ENCODE data around the gene NXT1.
A peak's percentile ranks its signal among the peaks of the same experiment; 100 is the strongest.
"Not testable (repeated sequence)": the region's sequence is repeated elsewhere in the genome, so short reads cannot be mapped to it uniquely, and the experiment has no call there.

The NXT1 gene

DNA sequence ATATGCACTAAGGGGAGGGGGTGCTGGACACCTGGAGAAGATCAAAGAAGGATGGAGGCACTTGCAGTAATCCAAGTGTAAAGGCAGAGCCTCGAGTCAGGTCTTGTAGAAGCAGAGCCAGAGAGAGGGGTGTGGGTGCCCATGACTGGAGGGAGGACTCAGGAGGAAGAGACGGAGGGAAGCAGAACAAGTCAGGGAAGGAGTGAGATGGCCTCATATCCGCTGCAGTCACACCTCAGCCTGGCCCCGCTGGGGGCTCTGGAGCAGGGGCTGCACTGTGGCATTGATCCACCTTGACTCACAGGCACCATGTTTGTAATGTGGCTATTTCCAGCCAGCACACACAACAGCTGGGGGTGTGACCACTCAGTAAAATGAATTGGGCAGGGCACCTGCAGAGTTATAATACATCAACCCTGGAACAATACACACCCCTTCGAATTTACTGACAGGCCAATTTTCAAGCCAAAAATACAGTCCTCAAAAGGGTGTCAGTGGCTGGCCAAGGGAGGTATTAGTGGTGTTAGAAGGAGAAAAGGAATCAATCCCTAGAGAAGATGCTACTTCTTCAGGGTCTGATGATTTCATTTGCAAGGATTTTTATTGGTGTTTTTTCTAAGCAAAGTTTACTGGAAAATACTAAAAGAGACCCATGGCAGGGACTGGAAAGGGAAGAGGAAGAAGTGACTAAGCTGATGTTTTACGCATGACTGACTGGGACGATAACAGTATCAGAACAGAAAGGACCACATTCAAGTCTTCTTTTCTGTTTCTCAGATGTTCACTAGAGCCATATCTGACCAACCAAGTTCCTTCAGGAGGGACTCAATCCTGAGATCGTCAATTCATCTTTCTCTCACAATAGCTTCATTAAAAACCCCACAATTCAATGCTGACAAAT, 18.9 kb upstream of the NXT1 start:
- DNase-seq (ENCODE audit: low read depth, low spot score): no peak

DNA sequence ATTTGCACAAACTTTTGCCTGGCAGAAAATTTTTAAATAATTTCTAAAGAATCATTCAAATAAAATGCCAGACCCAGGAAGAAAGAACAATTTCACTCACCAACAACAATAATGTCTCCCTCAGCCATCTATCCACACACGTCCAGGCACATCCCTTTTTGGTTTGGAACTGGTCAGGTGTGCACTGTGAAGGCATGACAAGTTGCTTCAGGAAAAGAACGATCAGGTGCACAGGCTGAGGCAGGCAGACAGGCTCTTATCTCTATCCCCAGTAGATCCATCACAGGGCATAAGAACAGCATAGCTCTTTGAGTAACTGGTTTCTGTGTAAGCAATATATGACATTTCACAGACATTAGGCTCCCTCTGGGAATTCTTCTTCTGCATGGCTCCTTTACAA, 18.1 kb upstream of the NXT1 start:
- no peak for DNase-seq (ENCODE audit: low read depth, low spot score)

DNA sequence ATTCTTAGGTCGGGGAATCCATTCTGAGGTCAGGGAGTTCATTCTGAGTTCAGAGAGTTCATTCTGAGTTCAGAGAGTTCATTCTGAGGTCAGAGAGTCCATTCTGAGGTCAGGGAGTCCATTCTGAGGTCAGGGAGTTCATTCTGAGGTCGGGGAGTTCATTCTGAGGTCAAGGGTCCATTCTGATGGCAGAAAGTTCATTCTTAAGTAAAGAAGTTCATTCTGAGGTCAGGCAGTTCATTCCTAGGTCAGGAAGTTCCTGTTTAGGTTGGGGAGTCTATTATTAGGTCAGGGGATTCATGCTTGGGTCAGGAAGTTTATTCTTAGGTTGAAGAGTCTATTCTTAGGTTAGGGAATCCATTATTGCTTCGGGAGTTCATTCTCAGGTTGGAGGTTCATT, 16.5 kb upstream of the NXT1 start:
- no peak for DNase-seq (ENCODE audit: low read depth, low spot score)

DNA sequence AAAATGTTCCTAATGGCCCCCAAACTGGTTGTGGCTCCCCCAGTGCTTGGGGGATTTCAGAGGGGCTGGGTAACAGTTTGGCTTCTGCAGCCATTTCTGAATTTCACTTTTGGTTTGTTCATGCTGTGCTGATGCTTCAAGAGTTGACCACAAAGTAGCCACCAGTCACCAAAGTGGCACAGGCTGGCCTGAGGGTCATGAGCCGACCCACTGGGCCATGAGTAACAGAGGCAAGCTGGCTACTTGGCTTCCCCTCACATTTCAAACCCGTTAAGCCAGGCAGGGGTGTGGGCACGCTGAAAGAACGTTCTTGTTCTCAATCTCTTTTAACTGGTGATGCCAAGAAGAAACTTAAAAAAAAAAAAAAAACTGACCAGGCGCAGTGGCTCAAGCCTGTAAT, 15.1 kb upstream of the NXT1 start:
- no peak for DNase-seq (ENCODE audit: low read depth, low spot score)

DNA sequence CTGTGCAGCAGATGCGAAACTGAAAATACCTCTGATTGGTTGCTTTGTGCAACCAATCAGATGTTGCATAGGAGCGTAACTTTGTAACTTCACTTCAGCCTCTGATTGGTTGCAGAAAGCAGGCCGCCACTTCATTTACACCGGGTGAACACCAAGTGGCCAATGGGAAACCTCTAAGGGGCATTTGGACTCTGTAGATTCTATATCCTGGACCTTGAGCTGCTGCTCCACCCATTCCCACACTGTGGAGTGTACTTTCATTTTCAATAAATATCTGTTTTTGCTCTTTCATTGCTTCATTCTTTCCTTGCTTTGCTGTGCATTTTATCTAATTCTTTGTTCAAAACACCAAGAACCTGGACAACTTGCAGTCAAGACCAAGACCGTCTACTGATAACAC, 14.1 kb upstream of the NXT1 start:
- DNase-seq (ENCODE audit: low read depth, low spot score): no peak

DNA sequence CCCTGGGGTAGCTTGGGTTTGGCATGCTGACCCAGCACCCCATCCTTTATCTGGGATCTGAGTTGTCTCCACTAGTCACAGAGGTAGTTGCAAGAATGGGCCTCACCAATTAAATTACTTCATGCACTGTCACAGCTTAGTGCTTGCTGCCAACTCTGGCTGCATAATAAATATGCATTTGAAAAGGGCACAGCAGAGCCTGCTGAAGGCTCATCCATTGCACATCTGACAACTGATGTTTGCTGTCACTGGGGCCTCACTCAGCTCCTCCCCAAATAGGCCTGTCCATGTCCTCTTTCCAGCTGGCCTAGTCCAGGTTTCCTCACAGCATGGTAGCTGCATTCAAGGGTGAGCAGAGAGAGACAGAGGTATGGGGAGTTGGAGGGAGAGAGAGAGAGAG, 13.3 kb upstream of the NXT1 start:
- no peak for DNase-seq (ENCODE audit: low read depth, low spot score)

DNA sequence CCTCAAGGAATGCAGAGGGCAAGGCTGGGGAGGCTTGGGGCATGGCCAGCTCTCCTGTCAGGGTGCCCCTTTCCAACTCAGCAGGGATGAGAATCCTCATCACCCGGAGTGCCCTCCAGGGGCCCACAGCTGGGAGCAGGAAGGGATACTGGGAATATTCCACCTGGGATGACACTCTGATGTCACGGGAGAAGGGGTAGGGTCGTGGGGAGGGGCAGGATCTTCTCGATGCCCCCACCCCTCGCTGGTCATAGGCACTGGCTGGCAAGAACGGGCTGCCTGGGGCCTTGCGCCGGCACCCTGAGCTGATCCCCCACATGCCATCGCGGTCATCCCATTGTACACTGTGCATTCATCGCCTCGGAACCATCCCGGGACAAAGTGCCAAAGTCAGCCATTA, 10.6 kb upstream of the NXT1 start:
- no peak for DNase-seq (ENCODE audit: low read depth, low spot score)

DNA sequence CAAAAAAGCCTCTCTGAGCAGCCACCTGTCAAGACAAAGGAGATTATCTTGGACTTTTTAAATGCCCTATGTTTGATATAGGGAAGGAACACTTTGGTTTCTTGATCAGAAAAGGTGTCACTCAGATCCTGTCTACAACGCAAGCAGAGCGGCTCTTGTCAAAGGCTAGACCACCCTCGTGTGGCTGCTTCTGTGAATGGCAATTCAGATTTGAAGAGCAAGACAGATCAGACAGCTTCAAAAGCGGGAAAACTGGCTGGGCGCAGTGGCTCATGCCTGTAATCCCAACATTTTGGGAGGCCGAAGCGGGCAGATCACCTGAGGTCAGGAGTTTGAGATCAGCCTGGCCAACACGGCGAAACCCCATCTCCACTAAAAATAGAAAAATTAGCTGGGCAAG, 10.1 kb upstream of the NXT1 start:
- DNase-seq (ENCODE audit: low read depth, low spot score): peak; percentile 62

DNA sequence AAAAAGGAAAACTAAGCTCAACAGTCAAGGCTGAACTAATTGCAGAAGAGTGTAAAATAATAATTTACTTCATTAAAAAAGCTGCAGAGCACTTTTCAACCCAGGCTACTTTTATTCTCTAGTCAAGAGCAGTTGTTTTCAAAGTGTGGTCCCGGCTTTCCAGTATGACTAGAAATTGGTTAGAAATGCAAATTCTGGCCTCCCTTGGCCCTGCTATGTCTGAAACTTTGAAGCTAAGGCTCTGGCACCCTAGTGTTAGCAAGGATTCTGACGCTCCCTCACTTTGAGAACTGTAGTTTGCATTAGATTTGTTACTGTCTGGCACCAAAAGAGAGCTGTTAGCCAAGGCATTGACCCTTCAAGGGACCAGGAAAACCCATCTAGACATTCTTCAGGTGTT, 9.5 kb upstream of the NXT1 start:
- no peak for DNase-seq (ENCODE audit: low read depth, low spot score)

DNA sequence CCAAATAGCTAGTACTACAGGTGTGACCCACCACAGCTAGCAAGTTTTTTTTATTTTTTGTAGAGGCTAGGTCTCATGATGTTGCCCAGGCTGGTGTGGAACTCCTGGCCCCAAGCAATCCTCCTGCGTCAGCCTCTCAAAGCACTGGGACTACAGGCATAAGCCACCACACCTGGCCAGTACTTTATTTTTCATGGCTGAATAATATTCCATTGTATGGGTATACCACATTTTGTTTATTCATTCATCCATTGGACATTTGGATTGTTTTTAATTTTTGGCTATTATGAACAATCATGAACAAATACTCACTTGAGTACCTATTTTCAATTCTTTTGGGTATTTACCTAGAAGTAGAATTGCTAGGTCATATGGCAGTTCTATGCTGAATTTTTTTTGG, 7.0 kb upstream of the NXT1 start:
- no peak for DNase-seq (ENCODE audit: low read depth, low spot score)

DNA sequence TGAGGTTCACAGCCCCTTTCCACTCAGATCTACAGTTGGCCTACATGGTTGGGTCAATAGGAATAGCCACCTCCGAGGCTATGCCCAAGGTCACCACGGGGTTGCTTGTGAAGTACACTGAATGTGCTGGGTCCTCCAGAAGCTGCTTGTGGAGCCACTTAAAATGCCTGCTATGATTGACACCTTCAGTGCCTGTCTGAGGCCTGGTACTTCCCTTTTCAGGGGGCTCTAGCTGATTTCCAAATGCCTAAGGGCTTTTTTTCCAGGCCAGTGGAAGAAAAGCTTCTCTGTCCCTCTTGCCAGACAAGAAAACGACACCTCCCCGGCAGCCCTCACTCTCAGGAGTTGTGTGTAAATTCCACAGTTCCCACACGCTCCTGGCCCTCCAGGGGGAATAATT, 6.3 kb upstream of the NXT1 start:
- DNase-seq (ENCODE audit: low read depth, low spot score): no peak

DNA sequence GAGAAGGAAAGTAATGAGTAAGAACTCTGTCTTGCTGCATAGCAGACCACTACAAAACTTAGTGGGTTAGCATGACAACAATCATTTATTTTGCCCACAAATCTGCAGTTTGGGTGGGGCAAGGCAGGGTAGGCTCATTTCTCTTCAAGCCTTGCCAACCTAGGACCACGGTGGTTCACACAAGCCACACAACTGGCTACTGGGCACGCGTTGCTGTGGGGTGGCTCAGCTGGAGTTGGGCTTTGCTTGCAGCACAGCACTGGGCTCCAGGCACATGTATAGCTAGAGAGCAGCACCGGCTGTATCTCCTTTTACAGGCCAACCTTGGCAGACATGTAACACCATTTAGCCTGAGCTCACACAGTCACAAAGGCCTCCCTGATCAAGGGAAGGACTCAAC, 4.6 kb upstream of the NXT1 start:
- no peak for DNase-seq (ENCODE audit: low read depth, low spot score)

DNA sequence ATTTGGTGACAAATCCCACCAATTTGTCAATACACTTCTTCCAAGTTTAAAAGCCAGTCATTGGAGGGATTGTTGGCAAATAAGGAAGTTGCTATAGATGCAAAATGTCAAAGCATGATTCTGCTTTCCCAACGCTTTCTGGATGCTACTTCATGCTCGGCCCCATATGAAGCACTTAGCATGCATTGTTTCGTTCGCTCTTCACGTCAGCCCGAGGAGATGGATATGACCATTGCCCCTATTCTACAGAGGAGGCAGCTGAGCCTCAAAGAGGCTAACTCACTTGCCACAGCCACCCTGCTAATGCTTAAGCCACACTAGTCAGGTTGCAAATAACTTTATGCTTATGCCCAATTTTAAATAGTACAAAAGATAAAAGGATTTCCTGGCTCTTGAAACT, 2.8 kb upstream of the NXT1 start:
- DNase-seq (ENCODE audit: low read depth, low spot score): no peak

DNA sequence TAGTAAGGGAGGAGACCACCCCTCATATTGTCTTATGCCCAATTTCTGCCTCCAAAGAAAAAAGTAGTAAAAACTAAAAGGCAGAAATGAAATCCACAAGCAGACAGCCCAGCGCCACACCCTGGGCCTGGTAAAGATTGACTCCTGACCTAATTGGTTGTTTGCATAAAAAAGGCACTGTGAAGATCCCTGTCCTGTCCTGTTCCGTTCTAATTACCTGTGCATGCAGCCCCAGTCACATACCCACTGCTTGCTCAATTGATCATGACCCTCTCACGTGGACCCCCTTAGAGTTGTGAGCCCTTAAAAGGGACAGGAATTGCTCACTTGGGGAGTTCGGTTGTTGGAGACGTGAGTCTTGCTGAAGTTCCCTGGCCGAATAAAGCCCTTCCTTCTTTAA, 2.1 kb upstream of the NXT1 start:
- DNase-seq (ENCODE audit: low read depth, low spot score): not testable (repeated sequence)

DNA sequence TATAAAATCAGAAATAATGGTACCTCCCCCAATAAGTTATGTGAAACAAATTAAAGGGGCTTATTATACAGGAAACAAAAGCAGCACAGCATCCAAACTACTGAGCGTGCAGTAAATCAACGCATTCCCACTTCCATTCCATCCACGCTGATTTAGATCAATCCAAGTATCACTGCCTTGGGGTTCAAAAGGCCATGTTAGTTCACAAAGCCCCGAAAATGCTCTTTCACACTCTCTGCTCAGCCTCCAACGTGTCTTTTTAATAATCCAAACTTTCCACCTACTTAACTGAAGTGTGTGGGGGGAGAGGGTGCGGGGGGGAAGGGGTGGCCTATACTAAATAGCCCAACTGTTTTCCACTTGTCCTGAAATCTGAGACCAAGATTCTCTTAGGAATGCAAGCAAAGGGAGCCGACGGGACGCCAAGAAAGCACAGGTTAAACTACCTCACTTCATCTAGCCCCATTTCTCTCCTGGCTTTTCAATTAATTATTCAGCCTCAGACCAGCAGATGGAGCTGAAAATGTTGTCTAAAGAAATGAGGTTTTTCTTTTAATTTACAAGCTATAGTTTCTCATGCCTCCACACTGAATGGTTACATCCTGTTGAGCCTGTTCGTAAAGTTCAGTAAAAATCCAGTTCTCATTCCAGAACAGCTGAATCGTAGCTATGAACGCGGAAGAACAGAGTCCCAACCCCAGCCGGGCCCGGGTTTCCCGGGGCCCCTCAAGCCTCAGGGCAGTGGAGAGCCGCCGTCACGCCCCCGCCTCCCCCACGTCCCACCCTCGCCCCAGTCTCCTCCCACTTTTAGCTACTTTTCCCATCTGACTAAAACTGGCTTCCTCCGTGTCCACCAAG, 1.0 kb upstream of the NXT1 start:
- DNase-seq (ENCODE audit: low read depth, low spot score): no peak

DNA sequence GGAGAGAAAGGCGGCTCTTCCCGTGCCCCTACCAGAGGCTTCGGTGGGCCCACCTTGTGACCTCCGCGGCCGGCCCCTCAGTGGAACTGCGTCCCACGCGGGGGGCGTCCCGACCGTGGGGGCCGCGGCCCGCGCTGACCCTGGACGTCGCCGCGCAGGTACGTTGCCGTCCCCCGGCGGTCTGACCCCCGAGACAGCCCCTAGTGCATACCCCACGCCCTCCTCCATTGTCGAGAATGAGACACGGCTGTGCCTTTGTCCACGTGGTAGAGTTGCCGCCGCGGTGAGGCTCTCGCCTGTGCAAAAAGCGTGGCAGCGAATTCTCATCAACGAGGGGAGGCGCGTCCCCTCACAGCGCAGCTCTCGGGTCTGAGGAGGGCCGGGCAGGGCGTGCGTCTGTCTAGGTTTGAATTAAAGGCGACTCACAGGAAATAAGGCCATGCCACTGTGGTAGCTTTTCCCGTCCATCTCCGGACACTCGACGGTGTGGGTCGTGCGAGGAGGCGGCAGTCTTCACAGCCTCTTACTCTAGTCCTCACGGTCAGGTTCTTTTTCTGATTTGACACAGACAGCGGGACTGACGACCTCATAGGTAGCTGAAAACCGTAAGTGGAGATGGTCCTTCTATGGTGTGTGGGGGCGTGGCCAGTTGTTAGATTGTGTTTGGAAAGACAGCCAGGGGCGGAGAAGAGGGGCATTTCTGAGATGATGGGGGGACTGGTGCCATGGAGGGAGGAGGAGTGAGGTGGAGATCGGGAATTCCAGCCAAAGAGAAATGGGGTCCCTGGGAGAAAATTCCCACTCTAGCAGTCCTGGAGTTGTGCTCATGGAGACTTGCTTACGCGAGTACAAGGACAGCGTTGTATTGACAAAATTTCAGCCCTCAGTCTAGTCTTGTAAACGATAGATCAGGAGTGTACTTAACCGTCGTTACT, 580 bp downstream of the NXT1 start:
- no peak for DNase-seq (ENCODE audit: low read depth, low spot score)

DNA sequence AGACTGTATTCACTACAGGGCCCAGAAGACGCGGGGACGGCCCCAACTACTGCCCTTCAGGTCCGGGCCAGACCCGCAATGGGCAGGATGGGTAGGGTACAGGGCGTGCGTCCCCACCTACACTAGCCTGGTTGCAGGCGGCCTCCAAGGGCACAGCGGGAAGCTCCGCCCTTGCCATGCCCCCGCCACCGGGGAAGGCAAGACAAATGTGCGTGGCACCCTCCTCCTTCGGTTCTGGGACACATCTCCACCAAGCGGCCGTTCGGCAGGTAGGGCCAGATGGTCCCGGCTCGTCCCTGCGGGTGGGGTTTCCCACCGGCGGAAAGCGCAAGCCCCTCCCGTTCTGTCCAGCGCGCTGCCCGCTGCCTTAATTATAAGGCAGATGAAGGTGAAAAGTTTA, 5.6 kb downstream of the NXT1 start:
- DNase-seq (ENCODE audit: low read depth, low spot score): no peak

DNA sequence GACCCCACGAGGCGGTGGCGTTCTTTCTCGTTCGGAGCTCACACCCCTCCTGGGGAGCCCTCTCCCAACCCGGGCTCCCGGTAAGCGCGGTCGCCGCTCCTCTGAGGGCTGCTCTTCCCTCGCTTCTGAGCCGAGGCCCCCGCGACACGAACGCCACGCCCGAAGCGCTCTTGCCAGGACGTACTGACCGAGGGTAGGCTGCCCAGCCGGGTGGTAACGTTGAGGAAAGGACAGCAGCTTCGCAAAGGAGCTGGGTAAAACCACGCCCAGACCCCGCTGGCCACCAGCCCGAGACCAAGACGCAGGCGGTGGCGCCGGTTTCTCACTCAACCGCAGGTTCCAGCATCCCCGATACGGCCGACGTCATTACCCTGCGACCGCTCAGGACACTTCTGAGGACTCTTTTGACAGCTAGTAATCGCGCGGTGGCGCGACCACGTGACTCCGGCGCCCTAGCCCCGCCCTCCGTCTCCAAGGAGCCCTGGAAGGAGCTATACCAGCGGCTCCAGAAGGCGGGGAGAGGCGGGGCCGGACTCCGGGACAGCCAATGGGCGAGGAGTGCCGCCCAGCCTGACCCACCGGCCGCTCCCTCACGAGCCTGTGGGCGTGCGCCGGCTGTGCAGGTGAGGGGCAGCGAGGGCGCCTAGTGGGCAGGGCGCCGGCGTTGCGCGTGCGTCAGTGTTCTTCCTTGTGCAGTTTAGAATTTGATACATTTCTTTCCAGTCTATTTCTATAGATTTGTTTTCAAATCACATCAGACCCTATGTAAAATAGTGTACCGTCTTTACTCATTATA, 7.4 kb downstream of the NXT1 start:
- peak; percentile 99 for DNase-seq (ENCODE audit: low read depth, low spot score)

DNA sequence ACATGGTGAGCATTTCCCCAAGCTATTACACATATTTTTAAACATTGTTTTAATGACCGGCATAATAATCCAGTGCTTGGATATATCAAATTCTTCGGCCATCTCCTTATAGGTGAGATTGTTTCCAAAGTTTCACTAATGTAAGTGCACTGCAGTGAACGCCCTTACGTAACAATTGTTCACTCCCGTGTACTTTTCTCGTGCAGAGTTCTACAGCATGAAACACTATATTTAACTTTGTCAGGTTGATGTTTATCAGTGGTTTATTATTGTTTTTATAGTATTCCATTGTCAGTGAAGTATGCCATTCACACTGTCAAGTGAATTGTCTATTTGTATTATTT, 7.9 kb downstream of the NXT1 start:
- no peak for DNase-seq (ENCODE audit: low read depth, low spot score)

DNA sequence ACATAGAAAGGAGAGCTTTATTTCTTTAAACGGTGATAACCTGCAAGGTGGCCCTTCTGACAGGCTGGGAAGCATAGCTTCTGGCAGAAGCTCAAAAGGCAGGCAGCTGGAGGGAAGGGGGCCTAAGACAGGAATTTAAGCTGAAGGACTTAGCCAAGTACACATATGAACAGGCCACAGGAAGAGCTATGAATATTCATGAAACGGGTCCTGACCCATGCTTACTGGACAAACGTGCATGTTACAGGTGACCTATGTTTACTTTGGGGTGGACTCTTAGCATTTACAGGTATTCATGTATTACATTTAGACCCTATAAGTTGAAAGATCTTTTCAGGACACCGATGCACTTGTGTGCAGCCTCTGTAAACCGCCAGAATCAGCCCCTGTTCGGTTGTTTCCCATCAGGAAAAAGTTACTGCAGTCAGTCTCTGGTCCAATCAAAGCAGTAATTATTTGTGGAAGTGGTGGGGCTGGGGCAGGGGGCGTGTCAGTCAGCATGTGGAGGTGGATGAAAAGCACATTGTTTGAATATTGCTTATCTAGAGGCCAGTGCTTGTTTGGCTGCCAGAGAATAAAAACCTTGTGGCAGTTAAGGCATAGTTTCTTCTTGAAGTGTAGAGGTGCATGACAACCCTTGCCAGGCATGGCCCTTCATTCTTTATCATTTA, 8.5 kb downstream of the NXT1 start:
- no peak for DNase-seq (ENCODE audit: low read depth, low spot score)

DNA sequence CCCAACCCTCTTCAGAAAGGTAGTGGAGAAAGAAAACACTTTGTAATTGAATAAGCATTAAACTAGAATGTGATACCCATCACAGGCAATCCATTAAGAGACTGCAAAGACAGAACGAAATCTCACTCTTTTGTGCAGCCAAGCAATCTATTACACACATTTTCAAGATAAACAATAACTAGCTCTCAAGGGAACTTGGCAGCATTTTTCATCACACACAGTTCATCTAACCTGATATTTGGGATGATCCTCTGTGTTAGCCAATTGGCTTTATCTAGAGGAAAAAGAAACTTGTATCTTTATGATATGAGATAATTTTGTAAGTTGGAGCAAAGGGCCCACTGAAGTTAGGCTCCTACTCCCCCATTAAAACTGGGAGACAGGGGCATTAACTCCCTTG, 9.9 kb downstream of the NXT1 start:
- DNase-seq (ENCODE audit: low read depth, low spot score): no peak
